BJ (cell line): Measurements from ENCODE around the gene FGF21. TPM values are rescaled to one million over a fixed set of nuclear protein-coding genes. Genes with fewer than 3 reads are reported as not detected.
"Not testable (repeated sequence)": the region's sequence is repeated elsewhere in the genome, so short reads cannot be mapped to it uniquely, and the experiment has no call there.

Experiments
- CTCF ChIA-PET: fragments of 350-600 bp; formaldehyde crosslinking; extraction: SDS; loops from one replicate; lab custom pipeline; 2021; ENCODE audit warnings: antibody characterized with exemption, inconsistent platforms; lab: Yijun Ruan, JAX
- POLR2A ChIA-PET: fragments of 300-600 bp; sonication (Branson Sonifier 250); formaldehyde crosslinking; extraction: SDS; loops from one replicate; lab custom pipeline; 2021; ENCODE audit warnings: antibody characterized with exemption; lab: Charles Lee
- DNase-seq: peaks from one replicate; pipeline ENCODE4 v3.0.0-alpha.2; 2011; ENCODE audit warnings: low read depth
- H3K27me3 ChIP-seq: 2 replicates; pipeline ENCODE4 v1.6.0; 2011; ENCODE audit warnings: low read length; ENCODE audit not compliant: control insufficient read depth, insufficient read depth
- H3K36me3 ChIP-seq: 2 replicates; pipeline ENCODE4 v1.5.1; 2011; ENCODE audit warnings: low read length; ENCODE audit not compliant: control insufficient read depth, insufficient read depth
- H3K4me3 ChIP-seq: 2 replicates; pipeline ENCODE4 v1.5.1; 2011; ENCODE audit warnings: low read depth, mild to moderate bottlenecking, control low read depth, low read length
- polyA plus RNA-seq: library from polyadenylated mRNA; depleted of rRNA; stranded (reverse); fragments of >200 nt; gene quantifications from 2 replicates; pipeline ENCODE4 v1.2.3, GENCODE V29; 2011
- TF ChIP-seq, protein P1 (sequence below): IDR thresholded peaks from 2 replicates; pipeline ENCODE4 v1.5.1; 2011; ENCODE audit warnings: low read depth, mild to moderate bottlenecking, control low read depth, inconsistent platforms, low read length, moderate library complexity; ENCODE audit not compliant: insufficient read depth

Gene FGF21
- polyA plus RNA-seq, 1 experiment: not detected

- no peak for DNase-seq
- Histone ChIP-seq H3K36me3 (no peaks in the 10 kb centered on the region), H3K4me3 (no peak overlapping the region), H3K27me3 (no peaks in the 10 kb centered on the region)
- TF ChIP-seq, protein P1, sequence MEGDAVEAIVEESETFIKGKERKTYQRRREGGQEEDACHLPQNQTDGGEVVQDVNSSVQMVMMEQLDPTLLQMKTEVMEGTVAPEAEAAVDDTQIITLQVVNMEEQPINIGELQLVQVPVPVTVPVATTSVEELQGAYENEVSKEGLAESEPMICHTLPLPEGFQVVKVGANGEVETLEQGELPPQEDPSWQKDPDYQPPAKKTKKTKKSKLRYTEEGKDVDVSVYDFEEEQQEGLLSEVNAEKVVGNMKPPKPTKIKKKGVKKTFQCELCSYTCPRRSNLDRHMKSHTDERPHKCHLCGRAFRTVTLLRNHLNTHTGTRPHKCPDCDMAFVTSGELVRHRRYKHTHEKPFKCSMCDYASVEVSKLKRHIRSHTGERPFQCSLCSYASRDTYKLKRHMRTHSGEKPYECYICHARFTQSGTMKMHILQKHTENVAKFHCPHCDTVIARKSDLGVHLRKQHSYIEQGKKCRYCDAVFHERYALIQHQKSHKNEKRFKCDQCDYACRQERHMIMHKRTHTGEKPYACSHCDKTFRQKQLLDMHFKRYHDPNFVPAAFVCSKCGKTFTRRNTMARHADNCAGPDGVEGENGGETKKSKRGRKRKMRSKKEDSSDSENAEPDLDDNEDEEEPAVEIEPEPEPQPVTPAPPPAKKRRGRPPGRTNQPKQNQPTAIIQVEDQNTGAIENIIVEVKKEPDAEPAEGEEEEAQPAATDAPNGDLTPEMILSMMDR: no peak
- ChIA-PET CTCF (interaction anchor here (1.0 to 1.7 kb wide), 4 partner anchors 24 to 237 kb away, joined by 3 to 4 read pairs (median 4); partner anchors contain the start of gene HSD17B14), POLR2A (no interaction called here)
Observed at GRCh38 chr19:48780631-48781391, 25.5 kb downstream of the FGF21 start.

- ChIA-PET CTCF (interaction anchor here (1.6 to 5.2 kb wide), 5 partner anchors 10 to 60 kb away, joined by 5 to 36 read pairs (median 9); partner anchors contain the start of gene HSD17B14), POLR2A (no interaction called here)
- H3K36me3 ChIP-seq: no peaks in the 10 kb centered on the region
- TF ChIP-seq, protein P1: no peak
- no peak overlapping the region for H3K4me3 ChIP-seq
- H3K27me3 ChIP-seq: no peaks in the 10 kb centered on the region
- DNase-seq: no peak
Observed at GRCh38 chr19:48784527-48784926, 29.2 kb downstream of the FGF21 start.

- CTCF ChIA-PET: interaction anchor here (2.7 to 6.3 kb wide), 4 partner anchors 8 to 184 kb away, joined by 18 to 195 read pairs (median 32); no protein-coding TSS in a partner anchor
- POLR2A ChIA-PET, H3K27me3 ChIP-seq, DNase-seq, H3K36me3 ChIP-seq, H3K4me3 ChIP-seq: not testable (repeated sequence)
Observed at GRCh38 chr19:48786422-48786821, 31.1 kb downstream of the FGF21 start.

DNA sequence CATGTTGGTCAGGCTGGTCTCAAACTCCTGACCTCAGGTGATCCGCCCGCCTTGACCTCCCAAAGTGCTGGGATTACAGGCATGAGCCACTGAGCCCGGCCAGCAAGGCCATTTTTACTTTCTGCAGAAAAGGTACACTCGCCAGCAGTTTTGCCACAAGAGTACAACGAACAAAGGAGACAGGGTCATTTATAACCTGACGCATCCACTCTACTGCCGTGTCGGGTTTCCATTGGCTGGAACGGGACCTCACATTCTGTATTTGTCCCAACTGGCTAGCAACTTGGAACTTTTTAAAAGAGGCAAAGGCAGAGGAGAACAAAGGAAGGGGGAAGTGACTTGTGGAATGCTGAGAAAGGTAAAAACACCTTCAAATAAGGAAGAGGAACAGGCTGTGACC lies 32.0 kb downstream of the FGF21 start:
- ChIA-PET CTCF (interaction anchor here (0.6 to 6.3 kb wide), 48 partner anchors 7 to 438 kb away, joined by 3 to 195 read pairs (median 4); partner anchors contain the start of genes CA11, FUT2, HSD17B14 and PLEKHA4), POLR2A (interaction anchor here (0.6 kb wide), 1 partner anchor 57 kb away, joined by 5 read pairs; no protein-coding TSS in a partner anchor)
- not testable (repeated sequence) for H3K36me3 ChIP-seq, DNase-seq, H3K27me3 ChIP-seq, H3K4me3 ChIP-seq

GRCh38 chr19:48793271-48793670 lies 37.9 kb downstream of the FGF21 start:
- CTCF ChIA-PET: interaction anchor here (1.2 to 5.1 kb wide), 7 partner anchors 9 to 177 kb away, joined by 6 to 109 read pairs (median 36); partner anchors contain the start of genes CA11 and HSD17B14
- POLR2A ChIA-PET: no interaction called here
- TF ChIP-seq, protein P1: no peak
- DNase-seq: no peak
- Histone ChIP-seq H3K4me3 (no peak overlapping the region), H3K27me3 (no peaks in the 10 kb centered on the region), H3K36me3 (no peaks in the 10 kb centered on the region)

DNA sequence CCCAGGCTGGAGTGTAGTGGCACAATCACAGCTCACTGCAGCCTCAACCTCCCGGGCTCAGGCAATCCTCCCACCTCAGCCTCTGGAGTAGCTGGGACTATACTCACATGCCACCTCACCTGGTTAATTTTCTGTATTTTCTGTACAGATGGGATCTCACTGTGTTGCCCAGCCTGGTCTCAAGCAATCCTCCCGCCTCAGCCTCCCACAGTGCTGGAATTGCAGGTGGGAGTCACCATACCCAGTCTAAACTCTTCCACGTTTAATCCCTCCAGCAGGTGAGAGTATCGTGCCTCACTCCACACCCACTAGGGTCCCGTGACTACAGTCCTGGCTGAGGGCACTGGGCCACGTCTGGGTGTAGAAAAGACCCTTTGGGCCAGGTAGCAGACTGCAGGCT lies 39.0 kb downstream of the FGF21 start:
- DNase-seq: no peak
- Histone ChIP-seq H3K36me3 (no peaks in the 10 kb centered on the region), H3K27me3 (no peaks in the 10 kb centered on the region), H3K4me3 (no peak overlapping the region)
- ChIA-PET CTCF (interaction anchor here (0.5 to 5.1 kb wide), 13 partner anchors 10 to 205 kb away, joined by 4 to 109 read pairs (median 20); partner anchors contain the start of genes CA11 and HSD17B14), POLR2A (no interaction called here)
- TF ChIP-seq, protein P1: no peak
